Stimulated activated CD8-positive, alpha-beta memory T cell treated with anti-CD3 and anti-CD28 coated beads, Interleukin-12 subunit alpha, Interleukin-12 subunit beta, amount 100 ng/mL, for 1 hour (primary cell): ENCODE results near the gene PLN.

Source experiments
- DNase-seq: peaks from one replicate; pipeline ENCODE4 v3.0.0-alpha.2; 2020; ENCODE audit warnings: low read depth

Gene PLN

DNA sequence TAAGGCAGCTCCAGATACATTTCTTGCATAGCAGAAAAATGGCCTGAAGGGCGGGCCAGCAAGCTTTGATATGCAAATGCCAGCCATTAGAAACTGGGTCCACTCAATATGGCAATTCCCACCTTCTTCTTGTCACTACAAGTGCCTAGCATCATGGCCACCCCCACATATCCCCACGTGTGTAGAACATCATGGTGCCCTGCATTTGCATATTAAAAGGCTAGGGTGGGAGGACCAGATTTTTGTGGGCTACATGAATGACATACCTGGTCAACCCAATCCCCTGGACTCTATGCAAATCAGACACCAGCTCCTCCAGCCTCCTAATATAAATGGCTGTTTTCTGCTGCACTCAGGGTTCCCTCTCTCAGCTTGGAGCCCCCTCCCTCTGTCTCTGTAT is 31.7 kb downstream of the PLN start:
- DNase-seq: no peak

DNA sequence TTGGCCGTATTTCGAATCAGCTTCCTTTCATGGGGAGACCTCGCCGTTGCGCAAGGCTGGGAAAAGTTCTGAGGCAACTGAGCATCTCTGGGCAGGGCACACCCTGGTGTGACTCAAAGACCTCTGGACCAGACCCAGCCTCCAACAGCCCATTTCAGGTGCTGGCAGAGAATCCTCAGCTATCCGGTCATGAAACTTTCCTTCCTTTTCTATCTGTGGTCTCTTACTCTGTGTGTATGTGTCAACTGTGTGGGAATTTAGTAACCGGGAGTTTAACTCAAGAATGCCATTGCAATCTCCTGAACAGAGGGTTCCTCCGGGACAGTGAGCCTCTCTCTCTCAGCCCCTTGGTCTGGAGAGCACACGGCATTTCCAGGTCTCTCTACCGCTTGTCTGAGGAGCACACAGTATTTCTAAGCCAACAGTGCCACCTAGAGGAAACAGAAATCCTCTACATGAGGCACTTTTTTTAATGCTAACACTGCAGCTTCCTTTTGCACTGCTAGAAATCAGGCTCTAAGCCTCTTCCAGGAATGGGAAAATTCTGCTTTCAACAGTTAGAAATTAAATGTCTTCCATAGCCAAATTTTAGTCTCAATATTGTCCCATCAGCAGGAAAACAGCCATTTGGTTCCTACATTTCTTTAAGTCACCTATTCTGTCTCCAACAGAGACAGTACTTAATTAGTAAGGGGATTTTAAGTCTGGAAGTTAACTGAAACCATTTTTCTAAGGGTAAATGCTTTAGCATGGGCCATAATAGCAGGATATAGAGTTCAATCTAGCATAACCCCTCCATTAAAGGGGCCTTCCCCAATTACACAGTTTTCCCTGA is 32.7 kb downstream of the PLN start:
- DNase-seq: no peak

DNA sequence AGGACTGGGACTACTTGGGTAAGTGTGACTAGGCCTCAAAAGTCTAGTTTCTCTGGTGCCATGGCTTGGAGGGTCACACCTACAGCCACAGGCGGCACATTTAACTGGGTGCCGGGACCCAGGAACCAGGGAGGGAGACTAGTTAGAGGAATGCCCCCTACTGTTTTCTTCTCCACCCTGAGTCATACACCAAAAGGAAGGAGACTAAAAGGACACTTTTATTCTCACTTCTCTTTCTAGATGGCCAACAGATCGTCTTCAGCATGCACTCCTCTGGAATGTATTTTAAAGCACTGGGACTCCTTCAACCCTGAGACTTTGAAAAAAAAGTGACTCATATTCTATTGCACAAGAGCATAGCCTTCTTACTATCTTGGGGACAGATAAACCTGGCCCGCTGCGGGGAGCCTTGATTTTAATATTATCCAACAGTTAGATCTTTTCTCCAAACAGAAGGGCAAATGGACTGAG is 33.4 kb downstream of the PLN start:
- no peak for DNase-seq

DNA sequence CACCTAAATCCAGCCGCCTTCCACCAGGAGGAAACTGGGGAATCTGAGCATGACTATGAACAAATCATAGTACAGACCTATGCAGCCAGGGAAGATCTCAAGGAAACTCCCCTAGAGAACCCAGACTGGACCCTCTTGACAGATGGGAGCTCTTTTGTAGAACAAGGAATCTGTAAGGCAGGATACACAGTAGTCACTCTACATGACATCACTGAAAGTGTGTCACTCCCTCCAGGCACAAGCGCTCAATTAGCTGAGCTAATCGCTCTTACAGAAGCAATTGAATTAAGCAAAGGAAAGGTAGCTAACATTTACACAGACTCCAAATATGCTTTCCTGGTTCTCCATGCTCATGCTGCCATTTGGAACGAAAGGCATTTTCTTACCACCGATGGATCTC is 36.8 kb downstream of the PLN start:
- DNase-seq: no peak

DNA sequence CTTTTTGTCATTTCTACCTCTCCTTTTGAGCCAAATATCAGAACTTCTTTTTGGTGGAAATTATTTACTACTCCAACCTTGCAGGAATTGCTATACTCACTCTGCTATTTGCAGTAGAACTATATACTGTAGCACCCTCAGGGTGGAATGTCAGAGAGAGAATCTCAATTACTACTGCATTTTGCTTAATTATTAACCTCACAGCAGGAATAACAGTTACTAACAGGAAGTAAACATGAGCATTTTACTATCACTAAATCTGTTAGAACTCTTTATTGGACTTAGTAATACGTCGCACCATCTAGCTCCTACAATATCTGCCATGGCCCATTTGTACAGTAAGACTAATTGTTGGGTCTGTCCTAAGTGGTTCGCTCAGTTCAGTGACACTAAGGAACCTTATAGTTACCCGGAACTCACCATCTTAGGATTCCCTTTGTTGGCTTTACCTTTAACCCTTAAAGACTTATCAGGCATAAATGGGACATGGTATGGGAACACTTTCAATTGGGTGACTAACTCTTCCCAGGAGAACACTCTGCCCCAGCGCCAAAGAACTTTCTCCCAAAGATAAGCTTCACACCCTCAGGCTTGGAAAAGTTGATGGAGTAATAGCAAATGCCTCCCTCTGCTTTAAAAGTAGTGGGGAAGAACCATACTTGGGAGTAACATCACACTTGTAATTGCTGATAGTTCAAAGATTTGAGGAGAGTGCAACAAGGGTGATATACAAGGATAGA is 38.8 kb downstream of the PLN start:
- DNase-seq: no peak

DNA sequence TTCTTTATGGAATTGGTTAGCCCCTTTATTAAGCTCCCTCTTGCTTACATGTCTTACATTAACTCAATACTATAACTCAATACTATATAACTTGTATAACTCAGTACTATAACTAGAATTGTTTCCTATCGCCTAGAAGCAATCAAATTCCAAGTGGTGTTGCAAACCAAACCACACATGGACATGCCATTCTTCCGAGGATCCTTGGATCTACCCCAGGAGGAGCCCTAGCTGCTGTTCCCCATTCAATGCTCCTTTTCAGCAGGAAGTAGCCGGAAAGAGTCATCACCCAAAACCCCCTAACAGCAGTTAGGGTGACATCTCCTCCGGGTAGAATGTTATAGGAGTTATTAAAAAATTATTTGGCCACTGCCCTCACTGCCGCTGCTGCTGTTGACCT is 40.5 kb downstream of the PLN start:
- no peak for DNase-seq

DNA sequence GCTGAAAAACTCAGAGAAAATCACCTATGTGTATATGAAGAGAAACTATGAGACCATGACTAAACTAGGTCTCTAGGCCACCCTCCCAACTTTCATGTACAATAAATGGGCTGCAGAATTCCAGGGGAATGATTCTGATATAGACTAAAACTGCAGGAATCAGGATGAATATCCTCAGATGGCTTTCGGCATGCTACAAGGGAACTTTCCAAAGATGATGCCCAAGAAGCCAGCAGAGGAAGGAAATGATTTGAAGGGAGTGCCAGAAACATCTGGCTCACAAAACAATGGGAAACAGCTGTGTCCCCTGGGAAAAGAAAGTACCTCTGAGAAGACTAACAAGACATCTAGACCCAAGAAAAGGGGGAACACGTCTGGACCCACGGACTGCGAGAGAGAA is 41.1 kb downstream of the PLN start:
- DNase-seq: no peak

DNA sequence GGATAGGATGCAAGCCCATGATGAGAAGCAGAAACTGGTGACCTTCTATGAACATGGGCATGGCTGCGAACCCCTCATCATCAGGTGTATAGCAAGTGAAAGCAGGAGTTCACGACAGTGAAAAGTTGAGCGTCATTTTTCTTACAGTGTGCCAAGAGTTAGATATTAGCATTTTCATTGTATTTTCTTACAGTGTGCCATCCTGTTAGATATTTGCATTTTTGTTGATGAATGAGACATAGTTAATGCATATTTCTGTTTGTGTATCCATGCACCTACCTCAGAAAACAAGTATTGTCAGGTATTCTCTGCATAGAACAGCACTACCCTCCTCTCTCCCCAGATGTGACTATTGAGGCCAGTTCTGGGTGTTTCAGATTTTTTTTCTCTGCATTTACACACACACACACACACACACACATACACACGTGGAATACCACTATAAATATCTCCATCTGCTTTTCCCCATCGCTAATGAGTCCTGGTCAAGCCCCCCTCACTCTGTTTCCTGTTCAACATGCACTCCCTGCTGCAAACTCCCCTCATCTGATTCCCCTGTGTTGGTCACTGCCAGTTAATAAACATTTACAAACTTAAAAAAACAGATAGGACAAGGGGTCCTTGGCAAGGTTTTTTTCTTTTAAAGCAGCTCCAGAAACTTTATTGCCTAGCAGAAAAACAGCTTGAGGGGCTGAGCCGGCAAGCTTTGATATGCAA is 41.7 kb downstream of the PLN start:
- no peak for DNase-seq

DNA sequence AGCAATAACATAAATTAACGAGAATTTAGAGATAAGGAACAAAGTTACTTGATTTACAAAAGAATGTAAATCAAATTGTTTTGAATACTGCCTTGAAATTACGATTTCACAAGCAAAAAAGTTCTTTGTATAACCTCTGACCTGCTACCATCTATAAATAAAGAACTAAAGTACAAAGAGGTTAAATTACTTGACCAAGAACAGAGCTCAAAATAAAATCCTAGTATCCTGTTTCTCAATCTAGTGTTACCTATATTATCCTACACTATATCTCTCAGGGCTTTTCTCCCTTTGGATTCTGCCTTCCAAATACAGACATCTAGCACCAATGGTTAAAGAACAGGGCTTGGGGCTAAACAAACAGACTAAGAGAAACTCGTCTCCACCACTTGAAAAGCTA is 43.8 kb downstream of the PLN start:
- no peak for DNase-seq

DNA sequence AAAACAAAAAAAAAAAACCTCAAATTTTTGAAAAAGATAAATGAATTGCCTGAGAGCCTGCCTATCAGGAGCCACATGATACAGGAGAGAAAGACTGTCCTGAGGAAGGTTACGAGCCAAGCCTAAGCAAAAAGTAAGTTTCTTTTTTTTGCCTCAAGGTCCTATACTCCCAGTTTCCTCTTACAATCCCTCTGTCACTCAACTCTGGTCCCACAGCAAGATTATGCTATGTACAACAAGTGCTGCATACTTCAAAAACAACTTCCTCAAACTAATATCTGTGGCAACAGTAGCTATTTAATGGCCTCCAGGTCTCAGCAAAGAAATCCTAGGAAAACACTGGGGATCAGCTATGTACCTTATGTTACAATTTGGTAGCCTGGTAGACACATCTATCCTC is 46.8 kb downstream of the PLN start:
- DNase-seq: no peak

DNA sequence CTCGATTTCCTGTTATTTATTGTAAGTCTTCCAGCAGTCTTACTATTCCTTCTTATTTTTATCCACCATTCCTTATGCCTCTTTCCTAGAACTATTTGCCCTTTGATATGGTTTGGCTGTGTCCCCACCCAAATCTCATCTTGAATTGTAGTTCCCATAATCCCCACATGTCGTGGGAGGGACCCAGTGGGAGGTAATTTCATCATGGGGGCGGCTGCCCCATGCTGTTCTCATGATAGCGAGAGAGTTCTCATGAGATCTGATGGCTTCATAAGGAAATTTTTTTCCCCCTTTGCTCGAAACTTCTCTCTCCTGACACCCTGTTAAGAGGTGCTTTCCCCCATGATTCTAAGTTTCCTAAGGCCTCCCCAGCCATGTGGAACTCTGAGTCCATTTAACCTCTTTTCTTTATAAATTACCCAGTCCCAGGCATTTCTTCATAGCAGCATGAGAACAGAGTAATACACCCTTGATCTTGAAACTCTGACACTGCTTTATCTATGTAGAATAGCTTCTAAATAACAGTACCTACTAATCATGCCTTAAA is 48.8 kb downstream of the PLN start:
- no peak for DNase-seq

DNA sequence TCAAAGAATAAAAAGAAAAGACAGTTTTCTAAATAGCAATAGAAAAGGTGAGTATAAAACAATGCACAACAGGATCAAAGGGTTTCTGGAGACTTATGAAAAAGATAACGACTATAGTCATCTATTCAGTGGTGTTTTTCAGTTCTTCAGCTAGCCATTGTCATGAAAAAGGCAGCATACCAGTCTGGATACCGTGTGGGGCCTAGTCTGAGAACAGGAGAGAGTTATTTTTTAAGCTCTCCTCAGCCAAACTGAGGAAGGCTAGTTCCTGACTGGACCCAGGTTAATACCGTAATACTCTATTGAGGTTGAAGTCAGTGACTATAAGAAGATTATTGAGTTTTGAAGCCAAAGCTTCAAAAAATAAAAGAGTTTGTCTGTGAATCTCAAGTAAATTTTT is 49.5 kb downstream of the PLN start:
- no peak for DNase-seq

DNA sequence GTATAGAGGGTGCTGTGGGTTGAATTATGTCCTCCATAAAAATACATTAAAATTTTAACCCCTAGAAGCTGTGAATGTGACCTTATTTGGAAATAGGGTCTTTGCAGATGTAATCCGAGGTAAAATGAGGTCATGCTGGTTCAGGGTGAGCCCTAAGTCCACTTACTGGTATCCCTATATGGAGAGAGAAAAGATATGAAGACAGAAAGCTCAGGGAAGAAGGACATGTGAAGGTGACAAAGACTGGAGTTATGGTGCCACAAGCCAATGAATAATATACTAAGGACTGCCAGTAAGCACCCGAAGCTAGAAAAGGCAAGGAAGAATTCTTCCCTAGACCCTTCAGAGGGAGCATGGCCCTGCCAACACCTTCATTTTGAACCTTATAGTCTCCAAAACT is 50.2 kb downstream of the PLN start:
- DNase-seq: no peak

DNA sequence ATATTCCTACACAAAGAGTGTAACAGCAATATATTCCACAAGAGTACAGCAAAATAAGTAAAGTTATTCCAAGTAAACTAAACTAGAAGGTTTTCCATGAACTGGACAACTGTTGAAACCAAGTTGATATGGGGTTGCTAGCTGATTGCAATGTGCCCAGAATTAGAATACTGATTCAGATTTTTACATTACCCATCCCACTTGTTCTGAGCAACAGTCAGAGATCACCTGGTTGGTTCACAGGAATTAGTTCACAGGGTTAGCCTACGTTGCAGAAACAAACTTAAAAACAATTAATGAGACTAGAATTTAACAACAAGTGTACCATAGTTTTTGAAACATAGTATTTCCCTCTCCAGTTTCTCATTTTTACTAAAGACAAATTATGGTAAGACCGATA is 54.2 kb downstream of the PLN start:
- DNase-seq: no peak

DNA sequence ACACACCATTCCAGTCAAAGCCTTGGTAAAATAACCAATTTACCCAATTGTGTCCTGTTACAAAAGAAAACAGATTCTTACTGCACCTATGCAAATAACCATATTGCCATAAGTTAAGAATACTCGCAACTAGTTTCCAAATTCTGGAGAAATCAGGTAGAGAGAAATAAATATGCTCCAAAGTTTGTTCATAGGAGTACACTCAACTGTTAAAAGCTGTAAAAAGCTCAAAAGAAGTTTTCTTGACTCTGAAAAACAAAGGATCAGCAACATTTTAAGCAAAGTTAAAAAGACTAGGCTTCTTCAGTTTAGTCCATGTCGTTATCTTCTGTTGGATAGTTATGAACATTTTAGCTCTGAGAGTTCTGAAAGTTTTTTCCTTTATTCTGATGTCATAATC is 55.3 kb downstream of the PLN start:
- DNase-seq: no peak

DNA sequence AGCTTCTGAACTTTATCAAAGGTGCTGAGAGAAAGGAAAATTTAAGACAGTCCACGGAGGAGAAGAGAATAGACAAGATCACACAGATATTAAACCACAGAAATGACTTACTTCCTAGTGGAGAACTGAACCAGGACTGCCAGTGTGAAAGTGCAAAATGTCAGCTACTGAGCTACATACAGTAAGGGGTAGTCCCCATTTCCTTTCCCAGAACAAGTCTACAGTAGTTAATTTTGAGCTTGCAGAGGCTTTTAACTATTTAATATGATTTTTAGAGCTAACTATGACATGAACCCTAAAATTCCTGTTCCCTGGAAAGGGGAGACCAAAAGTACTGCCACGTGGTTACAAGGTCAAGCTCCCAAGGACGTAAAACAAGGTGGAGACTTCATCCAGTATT is 58.2 kb downstream of the PLN start:
- DNase-seq: no peak

DNA sequence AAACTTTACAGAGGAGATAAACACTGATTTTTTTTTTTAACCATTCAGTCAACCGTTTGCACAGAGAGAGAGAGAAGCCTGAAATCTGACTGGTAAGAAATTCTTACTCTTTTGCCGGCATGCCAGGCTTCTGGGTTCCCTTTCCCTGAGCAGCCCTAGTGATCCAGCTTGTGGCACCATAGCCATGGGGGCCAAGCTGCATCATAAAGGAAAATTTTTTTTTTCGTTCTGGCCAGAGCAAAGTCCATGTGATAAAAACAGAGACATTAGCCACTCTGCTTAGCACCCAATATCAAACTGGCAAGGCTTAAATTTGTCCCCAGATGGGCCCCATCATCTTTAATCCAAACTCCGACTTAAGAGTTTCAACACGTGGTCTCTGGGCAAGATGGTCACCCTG is 58.8 kb downstream of the PLN start:
- no peak for DNase-seq
